K562 (cell line): Measurements from ENCODE around the gene SERINC5. TPM values are rescaled to one million over a fixed set of nuclear protein-coding genes. Genes with fewer than 3 reads are reported as not detected.
"Not testable (repeated sequence)": the region's sequence is repeated elsewhere in the genome, so short reads cannot be mapped to it uniquely, and the experiment has no call there.

Experiments
- ATAC-seq: fragments of 200-7000 bp; cut with Tn5 transposase; 3 replicates; pipeline ENCODE4 v1.9.1; 2020; ENCODE audit warnings: moderate library complexity
- BruUV-seq: library from RNA; stranded (reverse); fragments of 400-500 nt; replicated peaks from 2 replicates; lab custom pipeline; 2021; lab: Mats Ljungman, UMichigan
- CTCF ChIA-PET: fragments of 300-600 bp; formaldehyde crosslinking; extraction: SDS; loops from one replicate; lab custom pipeline; 2021; ENCODE audit warnings: low intra/inter-chr PET ratio; lab: Yijun Ruan, JAX
- POLR2A ChIA-PET: fragments of 300-600, 350-650 bp; sonication (Branson Sonifier 250); formaldehyde crosslinking; extraction: SDS; loops from one replicate; lab custom pipeline; 2021; ENCODE audit warnings: antibody characterized with exemption, inconsistent platforms; lab: Yijun Ruan, JAX
- DNase-seq, 4 experiments: peaks; one replicate each; pipeline versions ENCODE4 v3.0.0 to v3.0.0-alpha.2; 2011 to 2018; ENCODE audit warnings: low spot score in 3 of 4, mixed read lengths in 3 of 4; ENCODE audit errors: extremely low read depth in 1 of 4
- FAIRE-seq: peaks from 2 replicates; lab custom pipeline; 2011; peaks lifted over from hg19 to GRCh38; lab: Jason Lieb, UNC
- H2AFZ ChIP-seq: 2 replicates; pipeline ENCODE4 v1.6.0; 2011; ENCODE audit warnings: low read depth, low read length, control low read depth, inconsistent platforms
- H3K27ac ChIP-seq: fragments of 200-600 bp; 3 replicates; pipeline ENCODE4 v1.8.0; 2011; ENCODE audit warnings: low read depth, mild to moderate bottlenecking, control low read depth, inconsistent platforms, low read length, moderate library complexity, mixed read lengths; ENCODE audit errors: extremely low read depth
- H3K27me3 ChIP-seq, 2 experiments: fragments of 300-600 bp in 1 of 2; 2 replicates in 1 of 2; 3 replicates in 1 of 2; pipeline versions ENCODE4 v1.6.0 to v1.8.0; 2011; ENCODE audit warnings: inconsistent platforms in 2 of 2, low read length in 2 of 2, mild to moderate bottlenecking in 1 of 2, mixed read lengths in 1 of 2, moderate library complexity in 1 of 2; ENCODE audit not compliant: control insufficient read depth in 2 of 2, insufficient read depth in 2 of 2
- H3K36me3 ChIP-seq: fragments of 300-600 bp; 3 replicates; pipeline ENCODE4 v1.8.0; 2011; ENCODE audit warnings: mild to moderate bottlenecking, low read length, inconsistent platforms; ENCODE audit not compliant: control insufficient read depth, insufficient read depth
- H3K4me1 ChIP-seq, 2 experiments: fragments of 200-600 bp in 1 of 2; replicated peaks in 1 of 2; 2 replicates in 1 of 2; 3 replicates in 1 of 2; pipeline versions ENCODE4 v1.5.1 to v1.8.0; 2011; ENCODE audit warnings: inconsistent platforms in 2 of 2, low read length in 2 of 2, mild to moderate bottlenecking in 1 of 2, mixed read lengths in 1 of 2, moderate library complexity in 1 of 2; ENCODE audit not compliant: control insufficient read depth in 2 of 2, insufficient read depth in 2 of 2
- H3K4me2 ChIP-seq: 2 replicates; pipeline ENCODE4 v1.6.1; 2011; ENCODE audit warnings: low read length, control low read depth, inconsistent platforms, mixed read lengths; ENCODE audit not compliant: insufficient read depth
- H3K4me3 ChIP-seq: fragments of 200-600 bp; sonication (generic), shearing (Covaris generic); 2 replicates; pipeline ENCODE4 v1.5.1; 2016; ENCODE audit warnings: control low read depth, inconsistent platforms
- H3K79me2 ChIP-seq: fragments of 200-600 bp; 3 replicates; pipeline ENCODE4 v1.8.0; 2011; ENCODE audit warnings: low read length, inconsistent platforms; ENCODE audit not compliant: control insufficient read depth, insufficient read depth
- H3K9ac ChIP-seq, 2 experiments: 2 replicates each; pipeline versions ENCODE4 v1.6.0 to v1.6.1; 2011; ENCODE audit warnings: low read depth in 2 of 2, low read length in 2 of 2, control low read depth in 1 of 2, inconsistent platforms in 1 of 2, mild to moderate bottlenecking in 1 of 2, mixed read lengths in 1 of 2; ENCODE audit not compliant: insufficient read depth in 1 of 2
- H3K9me1 ChIP-seq: one replicate; pipeline ENCODE4 v1.6.0; 2011; ENCODE audit warnings: inconsistent platforms, mild to moderate bottlenecking, low read length, moderate library complexity; ENCODE audit not compliant: control insufficient read depth, insufficient read depth
- H3K9me3 ChIP-seq: replicated peaks from 2 replicates; pipeline ENCODE4 v1.5.1; 2011; ENCODE audit warnings: low read depth, low read length, inconsistent platforms; ENCODE audit not compliant: control insufficient read depth, insufficient read depth
- H4K20me1 ChIP-seq: replicated peaks from 2 replicates; pipeline ENCODE4 v1.6.1; 2011; ENCODE audit warnings: low read length, inconsistent platforms, mixed read lengths; ENCODE audit not compliant: control insufficient read depth, insufficient read depth
- CREM ChIP-seq: IDR thresholded peaks from 2 replicates; pipeline ENCODE4 v1.6.1; 2014; ENCODE audit warnings: antibody characterized with exemption, low read depth
- NFIC ChIP-seq: fragments of 450-650 bp; IDR thresholded peaks from 2 replicates; pipeline ENCODE4 v1.6.1; 2017; ENCODE audit warnings: mild to moderate bottlenecking, inconsistent platforms
- WGBS: fragments of 100-300 bp; shearing (Covaris generic); methylation state at CpG from one replicate; pipeline ENCODE4 v1.1.6; 2016; ENCODE audit warnings: low coverage, mixed read lengths; ENCODE audit not compliant: insufficient coverage; ENCODE audit errors: missing lambda C conversion rate; 5-methylcytosine and 5-hydroxymethylcytosine counted together
- in situ Hi-C: fragments of 300-500 bp; cut with MboI; formaldehyde crosslinking; loops from 4 replicates; pipeline ENCODE4 v1.15.0; 2018; ENCODE audit warnings: inconsistent platforms, mixed read lengths
- intact Hi-C: fragments of 100-400 bp; cut with micrococcal nuclease; formaldehyde crosslinking; loops from 2 replicates; pipeline ENCODE4 v1.14.2; 2022
- polyA plus RNA-seq, 8 experiments: library from polyadenylated mRNA; depleted of rRNA in 4 of 8; stranded (reverse) in 5 of 8; unstranded in 3 of 8; fragments of >200 nt; fragmentation: Nextera tagmentation in 2 of 8; fragmentation: Illumina TruSeq in 1 of 8; extraction: Ambion mirVana in 2 of 8; extraction: Trizol in 1 of 8; gene quantifications; 2 replicates each; pipeline versions ENCODE4 v1.2.1 to v1.2.3, GENCODE V29; 2011 to 2014; ENCODE audit warnings: inconsistent platforms in 1 of 8, missing spikeins in 1 of 8
- total RNA-seq, 7 experiments: library from RNA; depleted of rRNA in 6 of 7; stranded (reverse); fragments of >200 nt in 6 of 7; fragmentation: Illumina TruSeq in 2 of 7; extraction: Trizol in 2 of 7; gene quantifications; 2 replicates each; pipeline versions ENCODE4 v1.2.1 to v1.2.3, GENCODE V29; 2011 to 2021; ENCODE audit warnings: low replicate concordance in 1 of 7

Gene SERINC5
- total and polyA plus RNA-seq, 9 of the 15 experiments (the other 6 are each of a cell fraction or from before 2014, with no cell fraction given) = 1.4 to 7.9 (median 3.7) TPM

GRCh38 chr5:80114860-80115259 lies 141.0 kb downstream of the SERINC5 start:
- no peaks in the 10 kb centered on the region for H3K9me1 ChIP-seq
- ChIA-PET CTCF (no interaction called here), POLR2A (no interaction called here)
- WGBS = 10% methylated on average over 3 of the region's 3 CpGs
- no peaks in the 10 kb centered on the region for H3K36me3 ChIP-seq
- TF ChIP-seq NFIC (peak; percentile 78), CREM (no peak)
- no TSS peak for BruUV-seq
- DNase-seq (no peak), FAIRE-seq (no peak), ATAC-seq (no peak)
- peaks cover 0 to 16% of the 10 kb centered on the region in 2 experiments; a peak in 2 of 5 replicates for H3K27me3 ChIP-seq
- no peak overlapping the region for H3K27ac ChIP-seq
- H2AFZ ChIP-seq = no peak overlapping the region
- in situ Hi-C loops = loop anchor here (25.0 kb wide), 1 partner anchor 1072 kb away; no protein-coding TSS in a partner anchor
- H4K20me1 ChIP-seq = no peaks in the 10 kb centered on the region
- no peaks in the 10 kb centered on the region; a peak in 1 of 5 replicates for H3K4me1 ChIP-seq
- H3K79me2 ChIP-seq = no peaks in the 10 kb centered on the region
- H3K4me3 ChIP-seq = no peak overlapping the region
- H3K9me3 ChIP-seq = peaks cover 3% of the 10 kb centered on the region
- intact Hi-C loops = no loop called here
- H3K4me2 ChIP-seq = no peak overlapping the region
- H3K9ac ChIP-seq = no peak overlapping the region

GRCh38 chr5:80111376-80111990 lies 144.4 kb downstream of the SERINC5 start:
- WGBS = 17% methylated on average over 5 of the region's 5 CpGs
- DNase-seq, H3K36me3 ChIP-seq, H3K4me1 ChIP-seq, H3K79me2 ChIP-seq, ATAC-seq, FAIRE-seq, H3K9ac ChIP-seq, H4K20me1 ChIP-seq, H3K9me3 ChIP-seq, H2AFZ ChIP-seq, H3K9me1 ChIP-seq, BruUV-seq, CTCF ChIA-PET, H3K4me3 ChIP-seq, intact Hi-C loops, POLR2A ChIA-PET, H3K4me2 ChIP-seq, H3K27ac ChIP-seq: not testable (repeated sequence)
- peaks cover 0 to 21% of the 10 kb centered on the region in 2 experiments; a peak in 2 of 5 replicates for H3K27me3 ChIP-seq
- in situ Hi-C loops = loop anchor here (25.0 kb wide), 1 partner anchor 1076 kb away; no protein-coding TSS in a partner anchor
